GM18499 (cell line): ENCODE measurements around the gene CD79A.

Experiments used
- ATAC-seq: cut with Tn5 transposase; IDR thresholded peaks from one replicate; pipeline ENCODE4 v1.9.1; 2021; ENCODE audit warnings: moderate number of reproducible peaks; ENCODE audit not compliant: insufficient read depth, unreplicated experiment

CD79A gene

DNA sequence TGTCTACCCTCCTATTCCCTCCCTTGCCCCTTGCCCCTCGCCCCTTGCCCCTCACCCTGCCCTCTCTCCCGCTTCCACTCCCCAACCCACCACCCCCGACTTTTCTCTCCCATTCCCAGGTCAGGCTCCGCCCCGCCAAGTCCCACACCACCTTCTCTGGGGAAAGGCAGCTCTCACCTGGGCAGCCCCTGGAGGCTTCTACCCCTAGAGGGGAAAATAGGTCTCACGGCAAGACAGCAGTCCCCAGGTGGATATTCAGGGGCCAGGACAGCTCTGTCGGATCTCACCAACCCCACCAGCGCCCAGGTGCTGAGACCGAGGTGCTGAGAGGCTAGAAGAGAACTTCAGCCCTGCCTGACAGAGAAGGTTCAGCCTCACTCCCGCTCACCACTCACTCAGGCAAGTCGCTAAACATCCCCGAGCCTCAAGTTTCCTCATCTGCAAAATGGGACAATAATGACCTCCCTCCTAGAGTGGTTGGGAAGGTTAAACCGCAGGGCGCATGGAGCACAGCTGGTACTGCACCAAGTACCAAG is 52.5 kb downstream of the CD79A start:
- no peak for ATAC-seq

DNA sequence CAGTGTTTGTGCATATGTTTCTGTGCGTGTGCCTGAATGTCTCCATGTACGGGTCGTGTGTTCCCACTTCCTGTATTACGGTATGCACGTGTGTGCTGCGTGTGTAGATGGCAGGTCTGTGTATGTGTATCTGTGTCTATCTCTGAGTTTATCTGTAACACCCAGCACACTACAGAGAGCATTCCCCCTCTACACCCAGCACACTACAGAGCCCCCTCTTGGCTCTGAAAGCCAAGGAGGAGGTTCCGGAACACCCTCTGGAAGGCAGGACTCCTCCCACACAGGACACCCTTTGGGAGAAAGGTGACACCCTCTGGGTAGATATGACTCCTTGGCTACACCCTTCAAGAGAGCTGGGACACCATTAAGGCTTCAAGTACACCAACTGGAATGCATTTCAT is 53.2 kb downstream of the CD79A start:
- ATAC-seq, result no peak
